HepG2 (cell line): ENCODE results near the gene HEXIM1. TPM values are rescaled to one million over a fixed set of nuclear protein-coding genes. Genes with fewer than 3 reads are reported as not detected.
A peak's percentile ranks its signal among the peaks of the same experiment; 100 is the strongest.

Source experiments
- ATF7 ChIP-seq, 2 experiments: fragments of 450-650 bp in 1 of 2; sonication (generic) in 1 of 2; formaldehyde crosslinking in 1 of 2; IDR thresholded peaks; 2 replicates each; pipeline versions ENCODE4 v1.4.0 to v1.6.1; 2016 to 2020; ENCODE audit warnings: antibody characterized with exemption in 1 of 2, mild to moderate bottlenecking in 1 of 2, missing genetic modification reagents in 1 of 2
- CBFB ChIP-seq: sonication (generic); formaldehyde crosslinking; IDR thresholded peaks from 2 replicates; pipeline ENCODE4 v1.4.0; 2020; ENCODE audit warnings: missing genetic modification reagents
- GLI4 ChIP-seq: sonication (generic); formaldehyde crosslinking; IDR thresholded peaks from 2 replicates; pipeline ENCODE4 v1.5.1; 2020; ENCODE audit warnings: missing genetic modification reagents, mild to moderate bottlenecking, moderate library complexity, borderline replicate concordance
- GTF2F1 ChIP-seq: fragments of 150-350 bp; IDR thresholded peaks from 2 replicates; pipeline ENCODE4 v1.6.1; 2014; ENCODE audit warnings: low read length
- HES4 ChIP-seq: sonication (generic); formaldehyde crosslinking; IDR thresholded peaks from 2 replicates; pipeline ENCODE4 v1.9.0; 2021; ENCODE audit warnings: mild to moderate bottlenecking, missing genetic modification reagents, borderline replicate concordance
- HOXA9 ChIP-seq: sonication (generic); formaldehyde crosslinking; IDR thresholded peaks from 2 replicates; pipeline ENCODE4 v1.8.1; 2022; ENCODE audit warnings: missing genetic modification reagents, mild to moderate bottlenecking, moderate library complexity, borderline replicate concordance
- KDM5A ChIP-seq: fragments of 200-600 bp; sonication (generic); IDR thresholded peaks from 2 replicates; pipeline ENCODE4 v1.7.0; 2018; ENCODE audit warnings: antibody characterized with exemption, mild to moderate bottlenecking, low read length, borderline replicate concordance
- NFIB ChIP-seq: sonication (generic); formaldehyde crosslinking; IDR thresholded peaks from 2 replicates; pipeline ENCODE4 v1.9.0; 2021; ENCODE audit warnings: missing genetic modification reagents, mild to moderate bottlenecking, borderline replicate concordance
- PAWR ChIP-seq: sonication (generic); formaldehyde crosslinking; IDR thresholded peaks from 2 replicates; pipeline ENCODE4 v1.4.0; 2020; ENCODE audit warnings: missing genetic modification reagents, mild to moderate bottlenecking, borderline replicate concordance
- SNAI1 ChIP-seq: sonication (generic); formaldehyde crosslinking; IDR thresholded peaks from 2 replicates; pipeline ENCODE4 v1.5.0; 2020; ENCODE audit warnings: mild to moderate bottlenecking, missing genetic modification reagents, borderline replicate concordance
- SP140L ChIP-seq: sonication (generic); formaldehyde crosslinking; IDR thresholded peaks from 2 replicates; pipeline ENCODE4 v1.4.0; 2020; ENCODE audit warnings: missing genetic modification reagents, borderline replicate concordance
- TBX2 ChIP-seq: sonication (generic); formaldehyde crosslinking; IDR thresholded peaks from 2 replicates; pipeline ENCODE4 v1.5.0; 2020; ENCODE audit warnings: missing genetic modification reagents, mild to moderate bottlenecking, borderline replicate concordance
- XBP1 ChIP-seq: sonication (generic); formaldehyde crosslinking; IDR thresholded peaks from 2 replicates; pipeline ENCODE4 v1.5.0; 2020; ENCODE audit warnings: missing genetic modification reagents
- XRCC5 ChIP-seq: fragments of 200-400 bp; formaldehyde crosslinking; optimal IDR thresholded peaks from 2 replicates; pipeline ENCODE3; 2017; ENCODE audit warnings: mild to moderate bottlenecking, low read length
- ZFP37 ChIP-seq: sonication (generic); formaldehyde crosslinking; IDR thresholded peaks from 2 replicates; pipeline ENCODE4 v1.4.0; 2020; ENCODE audit warnings: missing genetic modification reagents, borderline replicate concordance
- ZNF260 ChIP-seq: sonication (generic); formaldehyde crosslinking; IDR thresholded peaks from 2 replicates; pipeline ENCODE4 v1.4.0; 2020; ENCODE audit warnings: missing genetic modification reagents, low read depth, mild to moderate bottlenecking, borderline replicate concordance
- ZNF589 ChIP-seq: sonication (generic); formaldehyde crosslinking; conservative IDR thresholded peaks from 2 replicates; pipeline ENCODE4 v1.8.0; 2022; ENCODE audit warnings: mild to moderate bottlenecking, moderate library complexity, missing genetic modification reagents
- ZNF878 ChIP-seq: sonication (generic); formaldehyde crosslinking; IDR thresholded peaks from 2 replicates; pipeline ENCODE4 v1.8.1; 2023; ENCODE audit warnings: mild to moderate bottlenecking, missing genetic modification reagents, moderate library complexity
- polyA plus RNA-seq, 8 experiments: library from polyadenylated mRNA; depleted of rRNA in 3 of 8; stranded (reverse) in 7 of 8; unstranded in 1 of 8; fragments of >200 nt; fragmentation: Illumina TruSeq in 4 of 8; extraction: Trizol in 4 of 8; gene quantifications; 2 replicates each; pipeline versions ENCODE4 v1.2.1 to v1.2.3, GENCODE V29; 2011 to 2016; ENCODE audit warnings: low read depth in 4 of 8, missing spikeins in 1 of 8, mixed read lengths in 1 of 8; ENCODE audit not compliant: insufficient read depth in 1 of 8
- total RNA-seq, 5 experiments: library from RNA; depleted of rRNA; stranded (reverse); fragments of >200 nt; fragmentation: Illumina TruSeq; extraction: Trizol; gene quantifications; 2 replicates each; pipeline ENCODE4 v1.2.3, GENCODE V29; 2016; ENCODE audit warnings: low read depth in 1 of 5
- TF ChIP-seq, protein P1 (sequence below): sonication (generic); formaldehyde crosslinking; IDR thresholded peaks from 2 replicates; pipeline ENCODE4 v1.4.0; 2020; ENCODE audit warnings: missing genetic modification reagents
- TF ChIP-seq, protein P2 (sequence below): sonication (generic); formaldehyde crosslinking; IDR thresholded peaks from 2 replicates; pipeline ENCODE4 v1.4.0; 2020; ENCODE audit warnings: missing genetic modification reagents, borderline replicate concordance
- TF ChIP-seq, protein P3 (sequence below): IDR thresholded peaks from 2 replicates; pipeline ENCODE4 v1.6.1; 2016; ENCODE audit warnings: missing compliant biosample characterization, missing genetic modification reagents, borderline replicate concordance
- TF ChIP-seq, protein P4 (sequence below): sonication (generic); formaldehyde crosslinking; IDR thresholded peaks from 2 replicates; pipeline ENCODE4 v1.4.0; 2020; ENCODE audit warnings: mild to moderate bottlenecking, missing genetic modification reagents

Gene HEXIM1
- total and polyA plus RNA-seq, 2 of the 13 experiments (the other 11 are each of a cell fraction or from before 2014, with no cell fraction given) = 10.5 to 16.6 TPM

DNA sequence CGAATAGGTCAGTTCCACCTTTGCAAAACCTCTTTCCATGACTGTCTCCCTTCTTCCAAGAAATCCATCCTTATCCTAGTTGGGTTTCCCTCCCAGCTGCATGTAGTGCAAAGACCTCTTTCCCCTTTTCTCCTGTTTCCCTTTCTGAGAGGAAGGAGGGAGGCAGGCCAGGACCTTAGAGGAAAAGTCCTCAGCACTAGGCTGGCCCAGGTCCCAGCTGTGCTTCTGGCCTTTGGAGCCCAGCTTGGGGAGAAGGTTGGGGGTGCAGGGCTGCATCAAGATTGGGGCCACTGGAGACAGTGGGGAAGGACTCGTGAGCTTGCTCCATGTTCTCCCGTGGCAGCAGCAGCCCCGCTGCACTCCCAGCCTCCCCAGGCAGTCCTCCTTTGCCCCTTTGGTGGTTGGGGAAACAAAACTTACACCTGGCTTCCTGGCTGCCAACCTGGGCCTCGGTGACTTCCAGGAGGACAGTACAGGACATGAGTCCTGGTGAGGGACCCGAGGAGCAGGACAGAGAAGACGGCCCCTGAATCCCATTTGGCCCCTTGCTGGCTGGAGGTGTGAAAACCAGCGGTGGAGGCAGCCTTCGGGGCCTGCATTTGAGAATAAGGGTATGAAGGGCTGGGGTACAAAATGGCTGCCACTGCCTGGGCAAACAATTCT, 13.9 kb downstream of the HEXIM1 start (continued):
- TF ChIP-seq XRCC5 = no peak
- no peak for TF ChIP-seq PAWR (CRISPR knock-in tag)
- no peak for TF ChIP-seq TBX2 (CRISPR knock-in tag)
- TF ChIP-seq CBFB (CRISPR knock-in tag) = no peak
- no peak for TF ChIP-seq KDM5A
- no peak for TF ChIP-seq HOXA9
- no peak; the same call in 1 of the 2 replicates for TF ChIP-seq HES4 (CRISPR knock-in tag)
- TF ChIP-seq, protein P1, sequence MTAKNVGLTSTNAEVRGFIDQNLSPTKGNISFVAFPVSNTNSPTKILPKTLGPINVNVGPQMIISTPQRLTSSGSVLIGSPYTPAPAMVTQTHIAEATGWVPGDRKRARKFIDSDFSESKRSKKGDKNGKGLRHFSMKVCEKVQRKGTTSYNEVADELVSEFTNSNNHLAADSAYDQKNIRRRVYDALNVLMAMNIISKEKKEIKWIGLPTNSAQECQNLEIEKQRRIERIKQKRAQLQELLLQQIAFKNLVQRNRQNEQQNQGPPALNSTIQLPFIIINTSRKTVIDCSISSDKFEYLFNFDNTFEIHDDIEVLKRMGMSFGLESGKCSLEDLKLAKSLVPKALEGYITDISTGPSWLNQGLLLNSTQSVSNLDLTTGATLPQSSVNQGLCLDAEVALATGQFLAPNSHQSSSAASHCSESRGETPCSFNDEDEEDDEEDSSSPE (CRISPR knock-in tag) = no peak
- no peak for TF ChIP-seq ZNF260 (CRISPR knock-in tag)
- TF ChIP-seq GTF2F1 = no peak
- TF ChIP-seq SNAI1 (CRISPR knock-in tag) = 0 out of 2 replicates have a peak, but pooled peaks have one; percentile 21
- 0 out of 2 replicates have a peak, but pooled peaks have one; percentile 24 for TF ChIP-seq ZNF589 (CRISPR knock-in tag)
- TF ChIP-seq, protein P2, sequence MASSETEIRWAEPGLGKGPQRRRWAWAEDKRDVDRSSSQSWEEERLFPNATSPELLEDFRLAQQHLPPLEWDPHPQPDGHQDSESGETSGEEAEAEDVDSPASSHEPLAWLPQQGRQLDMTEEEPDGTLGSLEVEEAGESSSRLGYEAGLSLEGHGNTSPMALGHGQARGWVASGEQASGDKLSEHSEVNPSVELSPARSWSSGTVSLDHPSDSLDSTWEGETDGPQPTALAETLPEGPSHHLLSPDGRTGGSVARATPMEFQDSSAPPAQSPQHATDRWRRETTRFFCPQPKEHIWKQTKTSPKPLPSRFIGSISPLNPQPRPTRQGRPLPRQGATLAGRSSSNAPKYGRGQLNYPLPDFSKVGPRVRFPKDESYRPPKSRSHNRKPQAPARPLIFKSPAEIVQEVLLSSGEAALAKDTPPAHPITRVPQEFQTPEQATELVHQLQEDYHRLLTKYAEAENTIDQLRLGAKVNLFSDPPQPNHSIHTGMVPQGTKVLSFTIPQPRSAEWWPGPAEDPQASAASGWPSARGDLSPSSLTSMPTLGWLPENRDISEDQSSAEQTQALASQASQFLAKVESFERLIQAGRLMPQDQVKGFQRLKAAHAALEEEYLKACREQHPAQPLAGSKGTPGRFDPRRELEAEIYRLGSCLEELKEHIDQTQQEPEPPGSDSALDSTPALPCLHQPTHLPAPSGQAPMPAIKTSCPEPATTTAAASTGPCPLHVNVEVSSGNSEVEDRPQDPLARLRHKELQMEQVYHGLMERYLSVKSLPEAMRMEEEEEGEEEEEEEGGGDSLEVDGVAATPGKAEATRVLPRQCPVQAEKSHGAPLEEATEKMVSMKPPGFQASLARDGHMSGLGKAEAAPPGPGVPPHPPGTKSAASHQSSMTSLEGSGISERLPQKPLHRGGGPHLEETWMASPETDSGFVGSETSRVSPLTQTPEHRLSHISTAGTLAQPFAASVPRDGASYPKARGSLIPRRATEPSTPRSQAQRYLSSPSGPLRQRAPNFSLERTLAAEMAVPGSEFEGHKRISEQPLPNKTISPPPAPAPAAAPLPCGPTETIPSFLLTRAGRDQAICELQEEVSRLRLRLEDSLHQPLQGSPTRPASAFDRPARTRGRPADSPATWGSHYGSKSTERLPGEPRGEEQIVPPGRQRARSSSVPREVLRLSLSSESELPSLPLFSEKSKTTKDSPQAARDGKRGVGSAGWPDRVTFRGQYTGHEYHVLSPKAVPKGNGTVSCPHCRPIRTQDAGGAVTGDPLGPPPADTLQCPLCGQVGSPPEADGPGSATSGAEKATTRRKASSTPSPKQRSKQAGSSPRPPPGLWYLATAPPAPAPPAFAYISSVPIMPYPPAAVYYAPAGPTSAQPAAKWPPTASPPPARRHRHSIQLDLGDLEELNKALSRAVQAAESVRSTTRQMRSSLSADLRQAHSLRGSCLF (CRISPR knock-in tag) = no peak
- TF ChIP-seq NFIB = 0 out of 2 replicates have a peak, but pooled peaks have one; percentile 67
- TF ChIP-seq ZNF878 (CRISPR knock-in tag) = no peak
- TF ChIP-seq XBP1 = no peak
- TF ChIP-seq, protein P3, sequence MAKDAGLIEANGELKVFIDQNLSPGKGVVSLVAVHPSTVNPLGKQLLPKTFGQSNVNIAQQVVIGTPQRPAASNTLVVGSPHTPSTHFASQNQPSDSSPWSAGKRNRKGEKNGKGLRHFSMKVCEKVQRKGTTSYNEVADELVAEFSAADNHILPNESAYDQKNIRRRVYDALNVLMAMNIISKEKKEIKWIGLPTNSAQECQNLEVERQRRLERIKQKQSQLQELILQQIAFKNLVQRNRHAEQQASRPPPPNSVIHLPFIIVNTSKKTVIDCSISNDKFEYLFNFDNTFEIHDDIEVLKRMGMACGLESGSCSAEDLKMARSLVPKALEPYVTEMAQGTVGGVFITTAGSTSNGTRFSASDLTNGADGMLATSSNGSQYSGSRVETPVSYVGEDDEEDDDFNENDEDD (CRISPR knock-in tag) = no peak
- TF ChIP-seq ZFP37 (CRISPR knock-in tag) = no peak
- no peak for TF ChIP-seq SP140L (CRISPR knock-in tag)
- TF ChIP-seq ATF7 (IDR thresholded peaks at IDR 0.05) = no peak
- TF ChIP-seq ATF7 (CRISPR knock-in tag; IDR thresholded peaks at IDR 0.05) = no peak
- TF ChIP-seq, protein P4, sequence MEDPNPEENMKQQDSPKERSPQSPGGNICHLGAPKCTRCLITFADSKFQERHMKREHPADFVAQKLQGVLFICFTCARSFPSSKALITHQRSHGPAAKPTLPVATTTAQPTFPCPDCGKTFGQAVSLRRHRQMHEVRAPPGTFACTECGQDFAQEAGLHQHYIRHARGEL (CRISPR knock-in tag) = no peak
- TF ChIP-seq GLI4 (CRISPR knock-in tag) = no peak
